Measurements from ENCODE around the gene PFDN6. TPM values are rescaled to one million over a fixed set of nuclear protein-coding genes. Genes with fewer than 3 reads are reported as not detected.
A peak's percentile ranks its signal among the peaks of the same experiment; 100 is the strongest.

The PFDN6 gene
- total and polyA plus RNA-seq, 9 of the 15 experiments (the other 6 are each of a cell fraction or from before 2014, with no cell fraction given) = 6.8 to 475 (median 216) TPM

GRCh38 chr6:33313105-33313708, 23.8 kb downstream of the PFDN6 start (continued):
- peak; percentile 31; the same call in 1 of the 2 replicates for TF ChIP-seq RERE (CRISPR knock-in tag; IDR thresholded peaks at IDR 0.05; ENCODE audit: borderline replicate concordance)
- 0 out of 2 replicates have a peak, but pooled peaks have one; percentile 23 for TF ChIP-seq ATF7 (IDR thresholded peaks at IDR 0.05)
- TF ChIP-seq BRD9 (IDR thresholded peaks at IDR 0.05; ENCODE audit: low read depth, partially characterized antibody) = peak; percentile 19
- 0 out of 2 replicates have a peak, but pooled peaks have one; percentile 21 for TF ChIP-seq DMBX1 (CRISPR knock-in tag; IDR thresholded peaks at IDR 0.05; ENCODE audit: borderline replicate concordance)
- peak; percentile 67; the same call in 1 of the 2 replicates for TF ChIP-seq TOE1 (IDR thresholded peaks at IDR 0.05; ENCODE audit: borderline replicate concordance)
- TF ChIP-seq TOE1 (CRISPR knock-in tag; IDR thresholded peaks at IDR 0.05; ENCODE audit: borderline replicate concordance, low read depth) = no peak
- TF ChIP-seq ZNF146 (CRISPR knock-in tag; IDR thresholded peaks at IDR 0.05; ENCODE audit: unreplicated experiment) = no peak
- TF ChIP-seq RFX1 (IDR thresholded peaks at IDR 0.05) = peak; percentile 94
- peak; percentile 58; the same call in 1 of the 2 replicates for TF ChIP-seq POLR2G (IDR thresholded peaks at IDR 0.05; ENCODE audit: low read depth, low read length)
- 0 out of 2 replicates have a peak, but pooled peaks have one; percentile 11 for TF ChIP-seq NCOA1 (IDR thresholded peaks at IDR 0.05; ENCODE audit: low read depth)
- no peak for TF ChIP-seq ZZZ3 (IDR thresholded peaks at IDR 0.05)
- 0 out of 2 replicates have a peak, but pooled peaks have one; percentile 21 for TF ChIP-seq GATAD2A (IDR thresholded peaks at IDR 0.05)
- TF ChIP-seq EGR1 (conservative IDR thresholded peaks at IDR 0.05) = peak; percentile 89
- 0 out of 2 replicates have a peak, but pooled peaks have one; percentile 28 for TF ChIP-seq SPI1 (IDR thresholded peaks at IDR 0.05; ENCODE audit: borderline replicate concordance, low read depth, low read length)
- TF ChIP-seq UBTF (IDR thresholded peaks at IDR 0.05; ENCODE audit: borderline replicate concordance in 1 of 2, low read depth in 2 of 2, low read length in 2 of 2) = peak; percentile 8 to 56; a peak in 1 of 4 replicates
- no peak for TF ChIP-seq ARID1B (IDR thresholded peaks at IDR 0.05)
- peak; percentile 41 for TF ChIP-seq ZBTB7A (IDR thresholded peaks at IDR 0.05; ENCODE audit: borderline replicate concordance, control insufficient read depth, low read depth, low read length)
- TF ChIP-seq RB1 (IDR thresholded peaks at IDR 0.05; ENCODE audit: low read depth) = 0 out of 2 replicates have a peak, but pooled peaks have one; percentile 47
- peak; percentile 28; the same call in 1 of the 2 replicates for TF ChIP-seq CREM (IDR thresholded peaks at IDR 0.05; ENCODE audit: low read depth)
- TF ChIP-seq ARID2 (IDR thresholded peaks at IDR 0.05) = 0 out of 2 replicates have a peak, but pooled peaks have one; percentile 10

Data from K562 (cell line).